NCI-H82 treated with DMSO at 0.1 percent for 48 hours (cell line): ENCODE data around the gene DIP2C.
"Not testable (repeated sequence)": the region's sequence is repeated elsewhere in the genome, so short reads cannot be mapped to it uniquely, and the experiment has no call there.

ENCODE experiments used
- DNase-seq: peaks from one replicate; lab custom pipeline; 2025; ENCODE audit not compliant: unreplicated experiment; lab: John Stamatoyannopoulos, UW

Gene DIP2C

DNA sequence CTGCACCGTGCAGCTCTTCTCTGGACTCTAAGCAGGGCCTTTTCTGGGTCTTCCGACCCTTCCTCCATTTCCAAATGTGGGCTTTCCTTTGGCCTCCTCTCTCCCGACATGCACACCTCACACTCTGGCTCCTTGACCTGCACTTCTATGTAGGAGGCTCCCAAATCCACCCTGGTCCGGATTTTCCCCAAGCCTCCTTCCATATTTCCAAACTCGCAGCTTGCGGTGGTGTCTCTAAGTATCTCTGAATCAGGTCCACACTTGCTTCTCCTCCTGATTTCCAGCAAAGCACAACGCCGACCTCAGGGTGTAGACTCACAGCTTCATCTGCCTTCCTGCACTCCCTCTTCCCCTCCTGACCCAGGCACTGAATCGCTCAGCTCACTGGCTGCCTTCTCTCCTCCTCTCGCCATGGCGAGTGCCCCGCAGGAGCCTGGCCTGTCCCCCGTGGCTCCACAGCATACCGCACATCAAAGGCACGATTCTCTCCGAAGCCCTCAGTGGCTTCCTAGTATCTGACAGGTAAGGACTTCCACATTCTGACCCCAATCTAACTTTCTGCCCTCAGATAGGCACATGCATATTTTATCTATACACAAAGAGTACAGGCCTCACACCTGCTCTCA is 27.8 kb downstream of the DIP2C start:
- no peak for DNase-seq

DNA sequence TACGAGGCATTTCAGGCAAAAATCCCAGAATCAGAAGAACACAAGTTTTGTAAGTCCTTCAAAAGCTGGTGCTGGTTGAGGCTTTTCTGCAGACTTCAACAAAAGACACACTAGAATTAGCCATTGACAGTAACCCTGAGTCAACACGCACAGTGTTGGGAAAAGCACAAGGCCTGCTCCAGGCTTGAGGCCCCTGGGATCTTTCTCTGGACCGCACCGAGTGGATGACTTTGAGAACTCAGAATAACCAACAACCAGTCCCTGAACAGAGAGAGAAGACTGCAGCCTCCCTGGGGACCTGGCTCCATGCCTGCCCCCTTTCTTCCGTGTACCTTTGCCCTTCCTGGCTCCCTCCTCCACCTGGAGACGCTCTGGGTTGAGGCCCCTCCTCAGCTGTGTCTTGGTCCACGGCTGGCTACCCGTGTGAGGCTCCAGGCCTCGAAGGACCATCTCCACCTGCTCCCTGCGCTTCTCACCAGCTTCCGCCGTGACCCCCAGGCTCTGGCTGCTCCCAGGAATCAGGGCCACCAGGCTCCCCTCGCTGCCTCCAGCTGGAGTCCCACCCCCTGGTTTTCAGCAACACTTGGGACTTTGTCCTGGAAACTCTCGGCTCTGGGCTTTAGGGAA is 28.4 kb downstream of the DIP2C start:
- DNase-seq, result no peak

GRCh38 chr10:660413-660969 is 29.0 kb downstream of the DIP2C start:
- DNase-seq, result no peak

- no peak for DNase-seq
Observed at GRCh38 chr10:659688-660141, 29.8 kb downstream of the DIP2C start.

DNA sequence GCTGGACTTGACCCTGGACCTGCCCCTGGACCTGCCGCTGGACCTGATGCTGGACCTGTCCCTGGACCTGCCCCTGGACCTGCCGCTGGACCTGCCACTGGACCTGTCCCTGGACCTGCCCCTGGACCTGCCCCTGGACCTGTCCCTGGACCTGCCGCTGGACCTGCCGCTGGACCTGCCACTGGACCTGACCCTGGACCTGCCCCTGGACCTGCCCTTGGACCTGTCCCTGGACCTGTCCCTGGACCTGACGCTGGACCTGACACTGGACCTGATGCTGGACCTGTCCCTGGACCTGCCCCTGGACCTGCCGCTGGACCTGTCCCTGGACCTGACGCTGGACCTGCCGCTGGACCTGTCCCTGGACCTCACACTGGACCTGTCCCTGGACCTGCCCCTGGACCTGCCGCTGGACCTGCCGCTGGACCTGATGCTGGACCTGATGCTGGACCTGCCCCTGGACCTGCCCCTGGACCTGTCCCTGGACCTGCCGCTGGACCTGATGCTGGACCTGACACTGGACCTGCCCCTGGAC is 31.6 kb downstream of the DIP2C start:
- DNase-seq, result not testable (repeated sequence)

DNA sequence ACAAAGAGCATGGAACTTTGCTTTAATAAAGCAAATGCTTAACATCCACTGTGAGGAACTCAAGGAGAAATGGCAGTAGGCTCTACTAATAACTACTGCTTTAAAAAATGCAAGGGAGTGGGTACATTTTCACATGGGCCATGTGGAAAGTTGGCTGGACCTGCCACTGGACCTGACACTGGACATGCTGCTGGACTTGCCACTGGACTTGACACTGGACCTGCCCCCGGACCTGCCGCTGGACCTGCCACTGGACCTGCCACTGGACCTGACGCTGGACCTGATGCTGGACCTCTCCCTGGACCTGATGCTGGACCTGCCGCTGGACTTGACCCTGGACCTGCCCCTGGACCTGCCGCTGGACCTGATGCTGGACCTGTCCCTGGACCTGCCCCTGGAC is 32.6 kb downstream of the DIP2C start:
- no peak for DNase-seq

- no peak for DNase-seq
Observed at GRCh38 chr10:655184-655583, 34.3 kb downstream of the DIP2C start.

DNA sequence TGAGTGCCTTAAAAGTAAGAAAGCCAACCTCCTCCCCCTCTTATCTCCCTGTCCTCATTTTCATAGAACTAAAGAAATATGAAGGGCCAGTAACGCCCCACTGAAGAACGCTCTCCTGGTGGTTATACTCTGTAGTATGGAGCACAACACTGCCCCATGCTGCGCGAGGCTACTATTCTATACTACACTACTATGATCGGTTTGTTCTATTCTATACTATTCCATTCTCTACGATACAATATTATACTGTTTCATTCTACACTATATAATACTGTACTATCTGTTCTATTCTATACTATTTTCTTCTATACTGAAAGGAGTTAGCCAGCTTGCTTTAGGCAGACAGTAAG is 34.8 kb downstream of the DIP2C start:
- DNase-seq, result no peak

GRCh38 chr10:653991-654646 is 35.3 kb downstream of the DIP2C start:
- DNase-seq, result no peak

DNA sequence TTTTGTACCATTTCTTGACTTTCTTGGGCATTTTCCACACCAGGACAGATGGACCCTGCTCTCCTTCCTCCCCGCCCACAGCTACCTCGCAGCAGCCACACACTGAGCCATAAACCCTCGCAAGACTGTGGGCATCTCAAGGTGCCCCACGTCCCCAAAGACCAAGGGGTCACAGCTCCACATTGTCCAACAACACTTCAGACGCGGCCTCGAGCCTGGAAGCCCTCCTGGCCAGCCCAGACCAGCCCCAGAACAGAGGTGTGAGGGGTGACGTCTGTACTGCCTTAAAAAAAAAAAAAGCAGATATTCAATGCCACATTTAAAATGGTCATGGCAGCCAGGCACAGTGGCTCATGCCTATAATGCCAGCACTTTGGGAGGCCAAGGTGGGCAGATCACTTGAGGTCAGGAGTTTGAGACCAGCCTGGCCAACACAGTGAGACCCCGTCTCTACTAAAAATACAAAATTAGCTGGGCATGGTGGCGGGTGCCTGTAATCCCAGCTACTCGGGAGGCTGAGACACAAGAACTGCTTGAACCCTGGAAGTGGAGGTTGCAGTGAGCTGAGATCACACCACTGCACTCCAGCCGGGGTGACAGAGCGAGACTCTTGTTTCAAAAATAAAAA is 36.5 kb downstream of the DIP2C start:
- DNase-seq, result not testable (repeated sequence)

DNA sequence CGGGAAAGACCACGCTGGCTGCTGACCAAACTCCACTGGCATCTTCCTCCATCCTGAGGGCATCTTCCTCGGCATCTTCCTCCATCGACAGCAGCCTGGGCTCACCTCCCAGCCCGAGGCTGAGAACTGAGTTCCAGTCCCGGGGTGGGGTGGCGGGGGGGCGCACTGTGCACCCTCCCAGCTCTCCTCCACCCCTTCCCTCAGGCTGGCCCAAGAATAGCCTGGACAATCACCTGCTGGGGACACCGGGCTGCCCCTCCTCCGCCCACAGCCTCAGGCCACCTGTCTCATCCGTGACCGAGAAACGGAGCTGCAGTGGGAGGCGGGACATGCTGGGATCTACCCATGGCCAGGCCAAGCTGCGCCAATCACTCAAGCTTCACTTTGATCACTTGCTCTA is 37.2 kb downstream of the DIP2C start:
- DNase-seq, result no peak

DNA sequence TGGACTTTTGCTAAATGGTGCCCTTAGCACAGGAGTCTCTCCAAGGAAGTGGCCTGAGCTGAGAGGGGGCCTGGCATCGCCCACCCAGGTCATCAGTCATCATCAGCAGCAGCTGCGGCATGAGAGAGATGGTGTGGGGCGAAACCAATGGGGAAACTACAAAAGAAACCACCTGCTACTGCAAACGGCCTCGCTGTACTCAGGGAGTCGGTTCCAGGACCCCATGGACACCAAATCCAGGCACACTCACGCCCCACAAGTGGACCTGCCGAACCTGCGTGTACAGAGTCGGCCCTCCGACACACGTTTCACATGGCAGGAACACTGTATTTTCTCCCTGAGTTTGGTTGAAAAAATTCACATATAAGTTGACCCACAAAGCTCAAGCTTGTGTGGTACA is 37.8 kb downstream of the DIP2C start:
- no peak for DNase-seq

GRCh38 chr10:650886-651615 is 38.4 kb downstream of the DIP2C start:
- no peak for DNase-seq

- no peak for DNase-seq
Observed at GRCh38 chr10:650441-650851, 39.0 kb downstream of the DIP2C start.

GRCh38 chr10:649798-650440 is 39.5 kb downstream of the DIP2C start:
- DNase-seq, result no peak

- no peak for DNase-seq
Observed at GRCh38 chr10:649445-649797, 40.0 kb downstream of the DIP2C start.

- DNase-seq, result not testable (repeated sequence)
Observed at GRCh38 chr10:647019-647418, 42.4 kb downstream of the DIP2C start.

DNA sequence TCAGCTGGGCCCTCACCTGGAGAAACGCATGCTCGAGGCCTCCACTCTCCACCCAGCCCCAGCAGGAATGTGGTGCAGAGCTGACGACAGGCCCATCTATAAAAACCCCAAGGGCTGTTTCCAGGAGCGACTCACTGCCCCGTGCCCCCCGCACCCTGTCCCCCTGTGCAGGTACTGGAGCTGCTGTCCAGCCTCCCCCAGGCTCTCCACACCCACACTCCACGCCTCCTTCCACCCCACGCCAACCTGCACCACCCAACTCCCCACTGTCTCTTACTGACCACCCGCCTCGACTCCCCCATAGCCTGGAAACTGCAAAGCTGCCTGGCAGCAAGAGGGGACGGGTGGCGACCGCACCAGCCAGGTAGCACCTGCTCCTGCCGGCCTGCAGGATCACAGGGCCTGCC is 43.3 kb downstream of the DIP2C start:
- no peak for DNase-seq

DNA sequence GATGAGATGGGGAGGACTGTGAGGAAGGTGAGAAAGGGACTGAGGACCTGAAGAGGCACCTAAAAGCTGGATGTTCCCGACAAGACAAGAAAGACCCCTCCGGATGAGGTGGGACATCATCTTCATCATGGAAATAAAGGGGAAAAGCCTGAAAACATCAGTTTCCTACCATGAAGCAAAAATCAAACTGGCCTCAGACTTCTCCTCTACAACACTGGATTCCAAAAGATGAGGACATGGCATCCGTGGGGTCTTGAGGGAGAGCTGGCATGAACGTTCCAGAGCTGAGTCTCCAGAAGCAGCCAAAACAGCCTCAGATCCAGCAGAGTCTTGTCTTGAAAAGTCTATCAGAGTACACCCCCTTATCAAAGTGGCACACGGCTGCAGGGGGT is 44.5 kb downstream of the DIP2C start:
- no peak for DNase-seq
